Liver (tissue), 9 donors: ENCODE measurements around the gene RPL35A. TPM values are rescaled to one million over a fixed set of nuclear protein-coding genes. Genes with fewer than 3 reads are reported as not detected.

Experiments
- DNase-seq: peaks from one replicate; pipeline ENCODE4 v3.0.0-alpha.2; 2017; ENCODE audit warnings: low spot score
- H3K27ac ChIP-seq, 2 donors: one replicate each; pipeline ENCODE4 v1.7.0; 2013; ENCODE audit warnings: inconsistent platforms in 2 of 2, low read length in 2 of 2, control low read depth in 1 of 2, low read depth in 1 of 2, mild to moderate bottlenecking in 1 of 2
- H3K27me3 ChIP-seq, 4 donors: one replicate each; pipeline versions ENCODE4 v1.6.1 to v1.7.0; 2013; ENCODE audit warnings: low read length in 3 of 4, inconsistent platforms in 1 of 4, mild to moderate bottlenecking in 1 of 4, moderate library complexity in 1 of 4; ENCODE audit not compliant: control insufficient read depth in 4 of 4, insufficient read depth in 4 of 4
- H3K36me3 ChIP-seq, 4 donors: one replicate each; pipeline versions ENCODE4 v1.6.1 to v1.7.0; 2013; ENCODE audit warnings: low read length in 3 of 4, mild to moderate bottlenecking in 3 of 4, low read depth in 1 of 4, moderate library complexity in 1 of 4; ENCODE audit not compliant: control insufficient read depth in 4 of 4, insufficient read depth in 3 of 4
- H3K4me1 ChIP-seq, 4 donors: one replicate each; pipeline versions ENCODE4 v1.6.1 to v1.7.0; 2013; ENCODE audit warnings: low read length in 3 of 4, mild to moderate bottlenecking in 3 of 4, moderate library complexity in 1 of 4; ENCODE audit not compliant: control insufficient read depth in 4 of 4, insufficient read depth in 4 of 4
- H3K4me3 ChIP-seq, 3 donors: one replicate each; pipeline versions ENCODE4 v1.6.1 to v1.7.0; 2013; ENCODE audit warnings: low read length in 3 of 3, control low read depth in 1 of 3, low read depth in 1 of 3, mild to moderate bottlenecking in 1 of 3
- H3K9ac ChIP-seq, 2 donors: one replicate each; pipeline ENCODE4 v1.7.0; 2013; ENCODE audit warnings: low read length in 2 of 2, mild to moderate bottlenecking in 2 of 2, moderate library complexity in 2 of 2, control low read depth in 1 of 2, low read depth in 1 of 2
- H3K9me3 ChIP-seq, 4 donors: one replicate each; pipeline versions ENCODE4 v1.6.1 to v1.7.0; 2013; ENCODE audit warnings: low read length in 3 of 4; ENCODE audit not compliant: control insufficient read depth in 4 of 4
- EGR1 ChIP-seq, 2 donors: IDR thresholded peaks; 2 replicates each; pipeline ENCODE4 v1.6.1; 2016 to 2018; ENCODE audit warnings: antibody characterized with exemption in 2 of 2, low read depth in 2 of 2
- FOXA1 ChIP-seq: IDR thresholded peaks from 2 replicates; pipeline ENCODE4 v1.6.1; 2016; ENCODE audit warnings: antibody characterized with exemption
- FOXA2 ChIP-seq: IDR thresholded peaks from 2 replicates; pipeline ENCODE4 v1.6.1; 2016; ENCODE audit warnings: antibody characterized with exemption
- GABPA ChIP-seq, 2 donors: IDR thresholded peaks in 1 of 2; conservative IDR thresholded peaks in 1 of 2; 2 replicates each; pipeline ENCODE4 v1.6.1; 2016; ENCODE audit warnings: antibody characterized with exemption in 2 of 2, mild to moderate bottlenecking in 1 of 2, moderate library complexity in 1 of 2
- HNF4G ChIP-seq: IDR thresholded peaks from 2 replicates; pipeline ENCODE4 v1.6.1; 2016; ENCODE audit warnings: antibody characterized with exemption
- NR2F2 ChIP-seq: IDR thresholded peaks from 2 replicates; pipeline ENCODE4 v1.6.1; 2016; ENCODE audit warnings: antibody characterized with exemption
- RAD21 ChIP-seq, 2 donors: IDR thresholded peaks; 2 replicates each; pipeline ENCODE4 v1.6.1; 2016; ENCODE audit warnings: antibody characterized with exemption in 2 of 2, mild to moderate bottlenecking in 2 of 2
- SP1 ChIP-seq: IDR thresholded peaks from 2 replicates; pipeline ENCODE4 v1.6.1; 2018; ENCODE audit warnings: antibody characterized with exemption, mild to moderate bottlenecking
- TAF1 ChIP-seq: conservative IDR thresholded peaks from 2 replicates; pipeline ENCODE4 v1.6.1; 2016; ENCODE audit warnings: antibody characterized with exemption, mild to moderate bottlenecking
- YY1 ChIP-seq: IDR thresholded peaks from 2 replicates; pipeline ENCODE4 v1.6.1; 2016; ENCODE audit warnings: antibody characterized with exemption, mild to moderate bottlenecking
- WGBS: extraction: QIAGEN DNeasy Blood & Tissue Kit; methylation state at CpG from one replicate; pipeline ENCODE4 v1.1.7; 2013; 5-methylcytosine and 5-hydroxymethylcytosine counted together
- polyA plus RNA-seq, 2 donors: library from polyadenylated mRNA; stranded (reverse) in 1 of 2; unstranded in 1 of 2; fragments of 200-250 nt in 1 of 2; fragments of >200 nt in 1 of 2; fragmentation: Nextera tagmentation in 1 of 2; extraction: Ambion mirVana in 1 of 2; gene quantifications; one replicate each; pipeline versions ENCODE4 v1.2.1 to v1.2.3, GENCODE V29; 2013 to 2015
- total RNA-seq, 2 donors: library from RNA; depleted of rRNA; stranded (reverse); fragments of >200 nt; gene quantifications; one replicate each; pipeline ENCODE4 v1.2.3, GENCODE V29; 2014
- TF ChIP-seq, protein P1 (sequence below): IDR thresholded peaks from 2 replicates; pipeline ENCODE4 v1.6.1; 2016; ENCODE audit warnings: antibody characterized with exemption
- TF ChIP-seq, protein P2 (sequence below): fragments of 150-350 bp; IDR thresholded peaks from 2 replicates; pipeline ENCODE4 v1.5.1; 2017; ENCODE audit warnings: improper control_type of control experiment, low read depth, low read length; ENCODE audit not compliant: missing input control
- TF ChIP-seq, protein P3 (sequence below): IDR thresholded peaks from 2 replicates; pipeline ENCODE4 v1.6.1; 2016; ENCODE audit warnings: antibody characterized with exemption
- TF ChIP-seq, protein P4 (sequence below): IDR thresholded peaks from 2 replicates; pipeline ENCODE4 v1.6.1; 2016; ENCODE audit warnings: antibody characterized with exemption
- donor health status: healthy.
- donor health status: healthy.
- donor health status: healthy.
- donor health status: healthy.
- donor health status: healthy.

Gene RPL35A
- total and polyA plus RNA-seq, 4 donors: 121 to 361 (median 270) TPM

DNA sequence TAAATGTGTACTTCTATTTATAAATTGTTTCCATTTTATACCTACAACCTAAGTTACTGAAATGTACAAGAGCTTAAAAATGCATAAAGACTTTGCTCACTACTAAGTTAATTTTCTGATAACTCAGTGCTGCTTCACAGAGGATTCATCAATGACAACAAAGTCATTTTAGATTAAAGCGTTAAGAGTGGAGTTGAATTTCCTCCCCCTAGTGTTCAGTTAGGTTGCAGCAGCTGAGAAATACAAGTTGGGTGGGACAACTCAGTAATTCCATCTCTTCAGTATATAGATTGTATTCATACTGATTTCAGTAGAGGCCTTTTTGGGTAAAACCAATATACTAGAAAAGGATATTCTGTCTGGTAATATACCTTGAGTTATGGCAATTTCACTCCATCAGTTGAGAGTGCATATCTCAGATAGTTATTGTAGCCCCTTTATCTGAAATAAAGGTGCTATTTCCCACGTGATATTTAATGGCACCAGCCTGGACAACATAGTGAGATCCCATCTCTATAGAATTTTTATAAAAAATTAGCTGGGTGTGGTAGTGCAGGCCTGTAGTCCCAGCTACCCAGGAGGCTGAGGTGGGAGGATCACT lies 6.9 kb upstream of the RPL35A start:
- WGBS: 41% methylated on average over 2 of the region's 2 CpGs
- peak; percentile 64 to 73 for TF ChIP-seq RAD21 (IDR thresholded peaks at IDR 0.05)
- TF ChIP-seq SP1: no peak
- no peak for TF ChIP-seq TAF1
- TF ChIP-seq GABPA (IDR thresholded peaks at IDR 0.05 in 1 of 2, conservative IDR thresholded peaks at IDR 0.05 in 1 of 2): no peak
- TF ChIP-seq FOXA1: no peak
- TF ChIP-seq, protein P1, sequence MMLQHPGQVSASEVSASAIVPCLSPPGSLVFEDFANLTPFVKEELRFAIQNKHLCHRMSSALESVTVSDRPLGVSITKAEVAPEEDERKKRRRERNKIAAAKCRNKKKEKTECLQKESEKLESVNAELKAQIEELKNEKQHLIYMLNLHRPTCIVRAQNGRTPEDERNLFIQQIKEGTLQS: no peak
- TF ChIP-seq, protein P2, sequence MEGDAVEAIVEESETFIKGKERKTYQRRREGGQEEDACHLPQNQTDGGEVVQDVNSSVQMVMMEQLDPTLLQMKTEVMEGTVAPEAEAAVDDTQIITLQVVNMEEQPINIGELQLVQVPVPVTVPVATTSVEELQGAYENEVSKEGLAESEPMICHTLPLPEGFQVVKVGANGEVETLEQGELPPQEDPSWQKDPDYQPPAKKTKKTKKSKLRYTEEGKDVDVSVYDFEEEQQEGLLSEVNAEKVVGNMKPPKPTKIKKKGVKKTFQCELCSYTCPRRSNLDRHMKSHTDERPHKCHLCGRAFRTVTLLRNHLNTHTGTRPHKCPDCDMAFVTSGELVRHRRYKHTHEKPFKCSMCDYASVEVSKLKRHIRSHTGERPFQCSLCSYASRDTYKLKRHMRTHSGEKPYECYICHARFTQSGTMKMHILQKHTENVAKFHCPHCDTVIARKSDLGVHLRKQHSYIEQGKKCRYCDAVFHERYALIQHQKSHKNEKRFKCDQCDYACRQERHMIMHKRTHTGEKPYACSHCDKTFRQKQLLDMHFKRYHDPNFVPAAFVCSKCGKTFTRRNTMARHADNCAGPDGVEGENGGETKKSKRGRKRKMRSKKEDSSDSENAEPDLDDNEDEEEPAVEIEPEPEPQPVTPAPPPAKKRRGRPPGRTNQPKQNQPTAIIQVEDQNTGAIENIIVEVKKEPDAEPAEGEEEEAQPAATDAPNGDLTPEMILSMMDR: peak; percentile 66
- TF ChIP-seq YY1: no peak
- TF ChIP-seq EGR1 (IDR thresholded peaks at IDR 0.05; ENCODE audit: low read depth in 2 of 2): no peak
- DNase-seq: no peak

DNA sequence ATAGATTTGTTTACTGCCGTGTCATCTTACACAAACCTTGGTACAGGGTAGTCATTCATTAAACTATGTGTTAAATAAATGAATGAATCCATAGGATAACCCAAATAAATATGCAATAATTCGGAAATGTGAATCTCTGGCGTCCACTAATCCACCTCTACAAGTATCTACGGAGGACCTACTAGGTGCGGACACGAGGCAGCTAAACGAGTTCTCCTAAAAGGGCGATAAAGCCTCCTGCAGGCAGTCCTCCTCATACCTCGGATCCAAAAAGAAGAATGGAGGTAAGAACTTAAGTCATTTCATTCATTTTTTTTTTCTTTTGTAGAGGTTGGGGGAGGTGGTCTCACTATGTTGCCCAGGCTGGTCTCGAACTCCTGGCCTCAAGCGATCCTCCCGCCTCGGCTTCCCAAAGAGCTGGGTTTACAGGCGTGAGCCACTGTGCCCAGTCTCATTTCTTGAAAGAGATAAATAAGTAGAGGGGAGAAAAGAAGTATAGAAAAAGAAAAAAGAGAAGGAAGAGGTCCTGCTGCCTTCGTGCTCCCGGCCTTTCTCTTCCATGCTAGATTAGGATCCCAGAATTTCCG lies 706 bp upstream of the RPL35A start:
- peak overlapping the region; percentile 7 to 72 for H3K9ac ChIP-seq
- H3K4me3 ChIP-seq: peak overlapping the region; percentile 46 to 86 (median 59)
- peak overlapping the region; percentile 81 to 85 for H3K27ac ChIP-seq
- peaks cover 3 to 21% (median 17%) of the 10 kb centered on the region in 4 donors for H3K36me3 ChIP-seq
- no peaks in the 10 kb centered on the region for H3K27me3 ChIP-seq
- TF ChIP-seq FOXA2 (no peak), TAF1 (no peak), YY1 (no peak), NR2F2 (no peak), HNF4G (no peak), FOXA1 (no peak), GABPA (IDR thresholded peaks at IDR 0.05 in 1 of 2, conservative IDR thresholded peaks at IDR 0.05 in 1 of 2) (no peak), SP1 (no peak)
- TF ChIP-seq, protein P3, sequence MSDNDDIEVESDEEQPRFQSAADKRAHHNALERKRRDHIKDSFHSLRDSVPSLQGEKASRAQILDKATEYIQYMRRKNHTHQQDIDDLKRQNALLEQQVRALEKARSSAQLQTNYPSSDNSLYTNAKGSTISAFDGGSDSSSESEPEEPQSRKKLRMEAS: no peak
- TF ChIP-seq, protein P4, sequence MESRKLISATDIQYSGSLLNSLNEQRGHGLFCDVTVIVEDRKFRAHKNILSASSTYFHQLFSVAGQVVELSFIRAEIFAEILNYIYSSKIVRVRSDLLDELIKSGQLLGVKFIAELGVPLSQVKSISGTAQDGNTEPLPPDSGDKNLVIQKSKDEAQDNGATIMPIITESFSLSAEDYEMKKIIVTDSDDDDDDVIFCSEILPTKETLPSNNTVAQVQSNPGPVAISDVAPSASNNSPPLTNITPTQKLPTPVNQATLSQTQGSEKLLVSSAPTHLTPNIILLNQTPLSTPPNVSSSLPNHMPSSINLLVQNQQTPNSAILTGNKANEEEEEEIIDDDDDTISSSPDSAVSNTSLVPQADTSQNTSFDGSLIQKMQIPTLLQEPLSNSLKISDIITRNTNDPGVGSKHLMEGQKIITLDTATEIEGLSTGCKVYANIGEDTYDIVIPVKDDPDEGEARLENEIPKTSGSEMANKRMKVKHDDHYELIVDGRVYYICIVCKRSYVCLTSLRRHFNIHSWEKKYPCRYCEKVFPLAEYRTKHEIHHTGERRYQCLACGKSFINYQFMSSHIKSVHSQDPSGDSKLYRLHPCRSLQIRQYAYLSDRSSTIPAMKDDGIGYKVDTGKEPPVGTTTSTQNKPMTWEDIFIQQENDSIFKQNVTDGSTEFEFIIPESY: no peak
- TF ChIP-seq, protein P1: no peak
- TF ChIP-seq, protein P2: no peak
- 17% methylated on average over 17 of the region's 17 CpGs for WGBS
- H3K4me1 ChIP-seq: peaks cover 2 to 15% (median 12%) of the 10 kb centered on the region in 4 donors
- no peaks in the 10 kb centered on the region for H3K9me3 ChIP-seq
- no peak for DNase-seq

More for the DNA sequence above, 6.9 kb upstream of the RPL35A start:
- no peak overlapping the region for H3K27ac ChIP-seq
- no peak overlapping the region for H3K9ac ChIP-seq
- no peaks in the 10 kb centered on the region for H3K9me3 ChIP-seq
- H3K36me3 ChIP-seq: peaks cover 0 to 3% (median 0%) of the 10 kb centered on the region in 4 donors
- H3K4me1 ChIP-seq: no peaks in the 10 kb centered on the region
- H3K4me3 ChIP-seq: no peak overlapping the region
- no peaks in the 10 kb centered on the region for H3K27me3 ChIP-seq
